AG20443 (cell line): ENCODE results near the gene PDE4D.
"Not testable (repeated sequence)": the region's sequence is repeated elsewhere in the genome, so short reads cannot be mapped to it uniquely, and the experiment has no call there.

ENCODE experiments used
- DNase-seq: peaks from one replicate; pipeline ENCODE4 v3.0.0; 2012; ENCODE audit warnings: low spot score, mixed read lengths

PDE4D gene

GRCh38 chr5:59418808-59419207 lies 474.7 kb downstream of the PDE4D start:
- no peak for DNase-seq

DNA sequence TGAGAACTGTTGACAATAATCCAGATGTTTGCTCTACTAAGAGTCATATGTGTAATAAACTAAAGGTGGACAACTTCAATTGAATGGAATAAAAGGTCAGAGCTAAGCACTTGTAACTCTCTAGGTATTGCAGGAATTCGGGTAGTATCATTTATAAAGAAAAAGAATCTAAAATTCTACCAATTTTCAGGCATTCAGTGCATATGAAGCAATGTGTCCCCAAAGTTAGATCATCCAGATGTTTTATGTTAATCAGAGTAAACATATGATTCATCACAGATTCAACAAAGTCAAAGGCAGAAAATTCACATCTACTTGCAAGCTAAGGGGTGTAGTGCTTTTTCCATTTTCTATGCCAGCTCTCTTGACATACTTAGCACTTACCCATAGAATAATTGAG lies 477.1 kb downstream of the PDE4D start:
- DNase-seq = no peak

GRCh38 chr5:59416026-59416425 lies 477.5 kb downstream of the PDE4D start:
- DNase-seq = no peak

DNA sequence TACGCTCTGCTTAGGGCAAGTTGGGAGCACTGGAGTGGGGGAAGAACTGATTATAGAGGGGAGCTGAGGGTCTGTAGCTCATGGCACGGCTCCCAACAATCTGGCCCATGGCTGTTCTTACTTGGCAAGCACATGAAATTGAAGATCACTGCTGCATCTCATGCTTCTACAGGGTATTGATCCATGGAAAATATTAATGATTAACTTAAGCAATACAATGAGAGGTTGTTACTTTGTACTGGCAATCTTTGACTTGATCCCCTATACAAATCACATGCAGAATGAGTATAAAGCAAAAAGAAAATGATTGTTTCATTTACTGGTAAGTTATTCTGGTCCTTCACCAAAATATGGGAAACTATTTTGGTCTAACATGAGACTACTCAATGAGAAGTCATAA lies 481.1 kb downstream of the PDE4D start:
- no peak for DNase-seq

GRCh38 chr5:59408997-59409396 lies 484.5 kb downstream of the PDE4D start:
- not testable (repeated sequence) for DNase-seq

- no peak for DNase-seq
Observed at GRCh38 chr5:59407967-59408366, 485.6 kb downstream of the PDE4D start.

DNA sequence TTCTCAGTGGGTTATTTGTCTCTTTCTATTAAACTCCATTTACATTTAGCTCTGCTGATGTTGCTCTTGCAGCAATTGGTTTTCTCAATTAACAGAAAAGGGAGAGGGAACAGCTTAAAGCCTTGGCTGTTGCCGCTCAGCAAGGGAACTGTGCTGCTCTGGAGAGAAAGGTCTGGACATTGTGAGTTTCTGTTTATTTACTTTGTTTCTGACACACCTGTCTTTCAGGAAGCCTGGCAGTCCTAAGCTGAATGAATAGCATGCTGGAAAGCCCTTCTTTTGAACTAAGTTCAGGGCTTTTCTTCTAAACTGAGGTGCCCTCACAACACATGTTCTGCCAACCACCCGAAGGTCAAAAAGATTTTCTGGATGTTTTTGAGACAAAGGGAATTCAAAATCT lies 491.9 kb downstream of the PDE4D start:
- no peak for DNase-seq

DNA sequence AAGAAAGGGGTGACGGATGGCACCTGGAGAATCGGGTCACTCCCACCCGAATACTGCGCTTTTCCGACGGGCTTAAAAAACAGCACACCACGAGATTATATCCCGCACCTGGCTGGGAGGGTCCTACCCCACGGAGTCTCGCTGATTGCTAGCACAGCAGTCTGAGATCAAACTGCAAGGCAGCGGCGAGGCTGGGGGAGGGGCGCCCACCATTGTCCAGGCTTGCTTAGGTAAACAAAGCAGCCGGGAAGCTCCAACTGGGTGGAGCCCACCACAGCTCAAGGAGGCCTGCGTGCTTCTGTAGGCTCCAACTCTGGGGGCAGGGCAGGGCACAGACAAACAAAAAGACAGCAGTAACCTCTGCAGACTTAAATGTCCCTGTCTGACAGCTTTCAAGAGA lies 498.6 kb downstream of the PDE4D start:
- not testable (repeated sequence) for DNase-seq

DNA sequence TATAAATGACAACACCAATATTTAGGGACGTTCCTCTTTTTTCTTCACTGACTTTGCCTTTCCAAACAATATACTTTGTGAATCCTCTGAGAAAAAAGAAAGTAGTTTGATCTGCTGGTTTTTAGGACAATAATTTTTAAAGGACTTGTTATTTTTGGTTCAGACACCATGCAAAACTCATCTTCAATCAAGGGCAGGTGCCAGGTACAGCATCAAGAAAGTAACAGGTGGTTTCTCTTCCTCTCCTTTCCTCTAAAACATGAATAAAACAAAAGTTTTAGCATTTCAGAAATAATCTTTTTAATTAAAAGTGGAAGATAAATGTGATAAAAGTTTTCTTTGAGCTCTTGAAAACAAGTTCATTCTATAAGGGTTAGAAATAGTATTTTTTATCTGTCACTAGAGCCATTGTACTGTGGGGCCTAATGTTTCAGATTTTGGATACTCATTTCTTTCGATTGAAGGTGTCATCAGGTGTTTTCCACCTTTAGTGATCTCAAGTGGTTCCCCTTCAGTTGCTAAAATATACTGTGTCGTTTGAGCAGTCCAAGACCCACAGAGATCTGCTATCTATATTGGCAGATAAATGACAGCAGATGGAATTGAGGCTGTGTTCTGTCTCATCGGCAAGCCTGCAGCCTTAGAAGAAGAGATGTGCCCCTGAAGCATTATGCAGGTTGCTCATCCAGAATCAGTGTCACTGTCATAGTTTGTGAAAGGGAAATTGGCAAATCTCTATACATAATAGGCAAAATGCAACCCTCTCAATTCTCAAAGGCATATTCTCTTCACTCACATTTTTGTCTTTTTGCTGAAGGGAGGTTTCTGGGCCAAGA lies 499.7 kb downstream of the PDE4D start:
- no peak for DNase-seq

DNA sequence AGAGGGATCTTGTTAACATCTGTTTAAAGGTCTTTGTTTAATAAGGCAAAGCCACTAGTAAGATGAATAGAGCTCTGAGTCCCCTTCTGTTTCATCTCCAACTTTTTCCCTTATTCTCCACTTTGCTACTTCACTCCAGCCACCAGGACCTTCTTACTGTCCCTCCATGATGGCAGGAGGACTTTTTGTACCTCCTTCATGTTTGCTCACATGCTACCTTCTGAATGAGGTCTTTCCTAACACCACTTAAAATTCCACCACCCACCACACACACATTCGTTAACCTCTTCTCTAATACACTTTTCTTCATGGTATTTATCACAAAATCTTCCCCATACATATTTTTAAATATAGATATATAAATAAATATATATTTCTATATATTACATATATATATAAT lies 501.9 kb downstream of the PDE4D start:
- DNase-seq = no peak

DNA sequence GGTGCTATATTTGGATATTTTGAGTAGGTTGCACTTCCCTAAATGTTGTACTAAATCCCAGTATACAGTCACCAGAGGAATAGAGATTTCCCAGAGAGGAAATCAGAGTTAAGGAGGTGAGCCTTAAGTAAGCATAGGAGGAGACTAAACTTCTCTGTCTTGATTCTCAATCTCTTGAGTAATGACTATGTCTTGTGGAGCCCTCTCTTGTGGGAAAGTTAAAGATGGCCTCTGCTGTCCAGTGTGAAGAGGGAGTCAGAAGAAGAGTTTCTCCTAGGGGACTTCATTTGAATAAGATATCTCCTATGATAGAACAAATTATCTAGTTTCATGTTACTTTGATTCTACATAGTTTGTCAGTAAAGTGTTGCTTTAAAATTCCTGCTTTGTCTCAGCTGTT lies 502.5 kb downstream of the PDE4D start:
- no peak for DNase-seq

GRCh38 chr5:59390074-59390659 lies 503.4 kb downstream of the PDE4D start:
- DNase-seq = peak; percentile 11

- no peak for DNase-seq
Observed at GRCh38 chr5:59387127-59387526, 506.4 kb downstream of the PDE4D start.

DNA sequence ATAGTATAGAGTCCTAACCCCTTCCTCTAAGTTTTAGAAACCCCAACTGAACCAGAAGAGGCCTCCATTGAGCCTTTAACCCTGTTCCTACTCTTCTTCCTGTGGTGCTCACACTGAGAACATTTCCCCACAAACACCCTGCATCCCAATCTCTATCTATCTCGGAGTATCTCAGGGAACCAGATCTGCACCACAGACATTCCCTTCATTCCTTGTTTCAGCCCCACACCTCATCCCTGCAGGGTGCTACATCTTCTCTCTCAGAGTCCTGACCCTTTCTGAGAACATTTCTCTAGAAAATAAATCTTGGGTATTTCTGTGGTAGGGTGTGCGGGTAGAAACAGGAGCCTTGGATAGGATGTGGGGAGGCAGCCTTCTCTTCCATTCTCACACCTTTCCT lies 507.8 kb downstream of the PDE4D start:
- no peak for DNase-seq

DNA sequence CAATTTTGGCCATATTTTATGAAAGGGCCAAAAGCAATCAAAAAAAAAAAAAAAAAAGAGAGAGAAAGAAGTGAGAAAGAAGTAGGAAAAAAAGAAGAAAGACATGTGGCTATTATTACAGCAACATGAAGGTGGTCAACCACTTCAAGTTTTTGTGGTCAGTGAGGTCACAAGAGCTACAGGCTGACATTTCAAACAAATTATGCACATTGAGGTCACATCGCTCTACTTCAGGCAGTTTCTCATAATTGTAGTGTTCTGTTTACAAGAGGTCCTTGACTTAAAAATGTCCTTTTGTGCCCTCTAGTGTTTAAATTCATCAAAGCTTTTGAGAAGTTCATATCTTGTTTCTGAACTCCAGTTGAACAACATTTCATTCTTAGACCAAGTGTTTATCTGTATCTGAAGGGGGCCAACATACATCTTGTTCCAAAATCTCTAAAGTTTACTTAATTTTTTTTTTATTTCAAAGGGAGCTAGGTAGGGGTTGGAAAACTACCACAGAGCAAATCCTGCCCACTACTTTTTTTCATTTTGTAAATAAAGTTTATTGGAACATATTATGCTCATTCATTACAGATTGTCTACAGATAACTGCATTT lies 513.1 kb downstream of the PDE4D start:
- peak; percentile 44 for DNase-seq

GRCh38 chr5:59374036-59374435 lies 519.5 kb downstream of the PDE4D start:
- not testable (repeated sequence) for DNase-seq

GRCh38 chr5:59371525-59372127 lies 521.9 kb downstream of the PDE4D start:
- DNase-seq = no peak

- no peak for DNase-seq
Observed at GRCh38 chr5:59368951-59369350, 524.6 kb downstream of the PDE4D start.

- DNase-seq = peak; percentile 49
Observed at GRCh38 chr5:59367791-59368394, 525.6 kb downstream of the PDE4D start.

DNA sequence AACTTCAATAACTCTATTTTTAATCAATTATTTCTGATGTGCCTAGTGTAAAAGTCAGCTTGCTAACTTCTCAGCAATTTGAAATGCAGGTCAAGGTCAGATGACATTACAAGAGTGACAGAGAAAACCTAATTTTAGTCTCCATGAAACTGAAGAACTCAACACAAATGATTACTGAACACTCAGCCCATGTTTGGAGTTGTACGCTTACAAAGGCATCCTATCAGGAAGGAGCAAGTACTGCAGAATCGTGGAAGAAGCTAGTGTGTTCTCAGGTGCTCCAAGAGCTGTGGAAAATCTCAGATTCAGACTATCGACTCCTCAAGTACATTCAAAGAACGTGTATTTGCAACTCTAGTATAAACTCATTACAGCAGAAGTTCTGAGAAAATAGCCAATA lies 526.7 kb downstream of the PDE4D start:
- no peak for DNase-seq

- DNase-seq = no peak
Observed at GRCh38 chr5:59362438-59362837, 531.1 kb downstream of the PDE4D start.

- DNase-seq = no peak
Observed at GRCh38 chr5:59361454-59361853, 532.1 kb downstream of the PDE4D start.
